LNCAP (cell line): Measurements from ENCODE around the gene RNF168.
A peak's percentile ranks its signal among the peaks of the same experiment; 100 is the strongest.

ENCODE experiments used
- CTCF ChIP-seq: fragments of 450-650 bp; IDR thresholded peaks from 2 replicates; pipeline ENCODE4 v1.5.1; 2017; ENCODE audit warnings: mild to moderate bottlenecking

RNF168 gene

GRCh38 chr3:196518966-196519717 lies 15.6 kb upstream of the RNF168 start:
- peak; percentile 56 for TF ChIP-seq CTCF

GRCh38 chr3:196517919-196518318 lies 14.4 kb upstream of the RNF168 start:
- no peak for TF ChIP-seq CTCF

GRCh38 chr3:196517162-196517800 lies 13.7 kb upstream of the RNF168 start:
- TF ChIP-seq CTCF = no peak

- no peak for TF ChIP-seq CTCF
Observed at GRCh38 chr3:196514913-196515621, 11.5 kb upstream of the RNF168 start, which contains the start of gene SMCO1. TSS of gene SMCO1 (minus strand) at chr3:196515346. CDS start at chr3:196515209, 137 bp downstream.

GRCh38 chr3:196514350-196514716 lies 10.8 kb upstream of the RNF168 start:
- TF ChIP-seq CTCF = no peak

- TF ChIP-seq CTCF = no peak
Observed at GRCh38 chr3:196513697-196514349, 10.3 kb upstream of the RNF168 start.

GRCh38 chr3:196506687-196507086 lies 3.1 kb upstream of the RNF168 start:
- TF ChIP-seq CTCF = no peak
